Measurements from ENCODE around the gene FHIP1B.

The FHIP1B gene

DNA sequence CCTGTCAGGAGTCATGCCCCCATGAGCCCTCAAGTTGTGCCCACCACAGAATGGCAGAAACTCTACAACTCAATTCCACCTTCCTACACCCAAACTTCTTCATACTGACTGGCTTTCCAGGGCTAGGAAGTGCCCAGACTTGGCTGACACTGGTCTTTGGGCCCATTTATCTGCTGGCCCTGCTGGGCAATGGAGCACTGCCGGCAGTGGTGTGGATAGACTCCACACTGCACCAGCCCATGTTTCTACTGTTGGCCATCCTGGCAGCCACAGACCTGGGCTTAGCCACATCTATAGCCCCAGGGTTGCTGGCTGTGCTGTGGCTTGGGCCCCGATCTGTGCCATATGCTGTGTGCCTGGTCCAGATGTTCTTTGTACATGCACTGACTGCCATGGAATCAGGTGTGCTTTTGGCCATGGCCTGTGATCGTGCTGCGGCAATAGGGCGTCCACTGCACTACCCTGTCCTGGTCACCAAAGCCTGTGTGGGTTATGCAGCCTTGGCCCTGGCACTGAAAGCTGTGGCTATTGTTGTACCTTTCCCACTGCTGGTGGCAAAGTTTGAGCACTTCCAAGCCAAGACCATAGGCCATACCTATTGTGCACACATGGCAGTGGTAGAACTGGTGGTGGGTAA is 35.1 kb downstream of the FHIP1B start, which contains the start of gene OR52W1:
TSS of gene OR52W1 (plus strand) at position 51 of the 637 bp plus-strand sequence. CDS start at position 51, 0 bp downstream.
- no peak for DNase-seq

DNA sequence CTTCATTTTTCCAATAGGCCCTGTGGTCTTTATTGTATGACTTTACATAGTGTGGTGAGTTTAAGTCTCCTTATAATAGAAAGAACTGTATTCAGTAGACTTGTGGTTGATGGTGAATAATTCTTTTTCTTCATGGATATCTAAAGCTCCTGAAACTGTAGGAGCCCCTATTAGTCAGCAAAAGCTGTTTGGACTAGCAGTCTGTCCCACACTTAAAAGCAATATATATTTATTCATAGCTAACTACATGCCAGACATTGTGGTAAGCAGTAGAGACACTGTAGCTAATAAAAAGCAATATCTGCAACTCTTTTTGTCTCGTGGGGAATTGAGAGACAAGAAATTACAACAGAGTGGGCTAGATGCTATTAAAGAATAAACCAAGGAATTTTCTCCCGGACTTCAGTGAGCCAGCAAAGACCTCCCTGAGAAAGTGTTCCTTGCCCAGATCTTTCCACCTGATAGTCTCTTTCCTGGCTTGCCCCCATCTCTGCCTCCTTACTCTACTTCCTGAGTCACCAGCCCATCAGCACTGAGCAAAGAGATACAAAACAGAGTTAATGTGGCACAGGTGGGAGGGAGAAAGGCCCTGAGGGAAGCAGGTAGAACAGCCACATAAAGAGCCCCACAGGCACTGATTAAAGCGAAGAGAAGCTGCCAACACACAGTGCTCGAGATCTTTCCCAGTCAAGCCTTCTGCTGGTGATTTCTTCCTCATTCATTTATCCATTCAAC is 36.8 kb downstream of the FHIP1B start:
- DNase-seq, result no peak

DNA sequence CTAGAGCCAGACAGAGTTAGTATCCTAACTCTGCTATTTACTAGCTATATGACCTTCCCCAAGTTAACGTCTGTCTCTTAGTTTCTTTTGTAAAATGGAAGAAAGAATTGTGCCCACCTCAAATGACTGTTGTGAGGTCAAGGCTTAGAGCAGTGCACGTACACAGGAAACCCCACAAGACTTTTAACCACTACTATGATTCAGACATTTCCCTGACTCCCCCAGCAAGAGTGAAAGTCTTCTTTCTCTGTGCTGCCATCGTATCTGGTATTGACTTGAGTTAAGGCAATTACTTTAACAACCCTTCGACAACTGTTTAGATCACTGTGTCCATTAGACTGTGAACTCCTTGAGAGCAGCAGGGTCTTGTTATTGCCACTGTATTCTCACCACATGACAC is 38.0 kb downstream of the FHIP1B start:
- DNase-seq, result no peak

DNA sequence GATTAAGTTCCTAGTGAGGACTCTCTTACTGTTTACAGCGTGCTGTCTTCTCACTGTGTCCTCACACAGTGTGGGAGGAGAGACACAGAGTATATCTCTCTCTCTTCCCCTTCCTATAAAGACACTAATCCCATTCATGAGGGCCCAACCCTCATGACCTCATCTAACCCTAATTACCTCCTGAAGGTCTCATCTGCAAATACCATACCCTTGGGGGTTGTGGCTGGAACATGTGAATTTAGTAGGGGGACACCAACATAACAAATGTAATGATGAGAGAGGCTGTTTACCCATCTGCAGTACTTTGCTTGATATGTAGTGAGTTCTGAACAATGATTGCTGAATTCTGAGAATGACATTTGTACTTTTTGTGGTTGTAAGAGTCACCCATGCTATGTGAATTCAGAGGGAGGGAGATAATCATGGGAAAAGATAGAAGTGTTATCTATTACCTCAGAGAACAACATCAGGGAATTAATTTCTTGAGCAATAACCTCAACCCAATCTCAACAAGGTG is 40.3 kb downstream of the FHIP1B start:
- no peak for DNase-seq

DNA sequence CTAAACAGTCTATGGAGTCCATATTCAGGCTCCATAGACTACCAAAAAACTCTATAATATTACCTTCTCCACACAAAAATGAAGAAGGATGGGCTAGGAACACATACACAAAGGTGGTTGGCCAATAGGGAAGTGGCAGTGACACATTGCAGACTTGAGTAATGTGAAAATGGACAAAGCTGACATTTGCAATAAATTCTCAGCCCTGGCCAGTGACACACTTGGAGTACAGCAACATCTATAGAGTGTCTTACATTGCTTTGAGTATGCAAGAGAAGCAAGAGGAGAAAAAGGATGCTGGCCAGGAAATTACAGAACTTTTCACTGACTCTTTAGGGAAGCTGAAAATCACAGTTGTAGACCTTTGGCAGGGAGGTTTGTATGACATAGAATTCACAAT is 42.7 kb downstream of the FHIP1B start:
- no peak for DNase-seq

DNA sequence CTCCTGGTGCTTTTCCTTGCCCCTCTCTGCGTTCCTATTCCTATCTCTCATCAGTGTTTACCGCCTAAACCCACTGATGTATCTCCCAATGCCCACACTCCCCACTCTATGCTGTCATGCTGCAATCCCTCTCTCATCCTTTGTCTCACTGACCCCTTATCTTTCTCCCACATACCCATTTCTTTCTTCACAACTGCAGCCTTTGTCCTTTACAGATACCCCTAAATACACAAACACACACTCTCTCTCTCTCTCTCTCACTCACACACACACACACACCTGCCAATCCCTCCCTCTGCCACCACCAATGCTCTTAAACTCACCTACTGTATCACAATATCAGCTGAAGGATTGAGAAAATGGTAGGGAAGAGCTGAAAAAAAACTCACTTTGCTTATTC is 59.0 kb downstream of the FHIP1B start:
- no peak for DNase-seq

DNA sequence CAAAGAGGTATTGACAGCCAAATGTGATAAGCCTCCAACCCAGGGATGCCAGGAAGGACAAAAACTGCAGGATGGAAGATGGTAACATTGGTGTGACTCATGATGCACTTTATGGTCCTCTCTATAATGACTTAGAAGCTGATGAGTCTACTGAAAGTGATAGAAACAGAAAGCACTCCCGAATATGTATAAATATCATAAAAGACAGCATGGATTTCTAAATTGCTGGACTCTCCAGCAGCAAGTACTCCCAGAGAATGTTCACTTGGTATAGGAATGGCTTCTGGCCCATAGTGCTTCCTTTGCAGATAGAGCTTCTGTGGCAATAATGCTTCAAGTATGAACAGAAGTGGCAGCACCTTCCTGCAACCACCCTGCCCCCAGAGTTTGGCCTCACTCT is 64.2 kb downstream of the FHIP1B start, which contains the start of gene OR52B2:
TSS of gene OR52B2 (minus strand) at position 101 of the 400 bp plus-strand sequence. CDS start at position 101, 0 bp downstream.
- DNase-seq, result no peak

Measured in stimulated activated CD4-positive, alpha-beta T cell treated with anti-CD3 and anti-CD28 coated beads, Interleukin-1b, Interleukin-23, amount 100 ng/mL, for 48 hours (primary cell).